ENCODE data around the gene NFIA. TPM values are rescaled to one million over a fixed set of nuclear protein-coding genes. Genes with fewer than 3 reads are reported as not detected.
A peak's percentile ranks its signal among the peaks of the same experiment; 100 is the strongest.
"Not testable (repeated sequence)": the region's sequence is repeated elsewhere in the genome, so short reads cannot be mapped to it uniquely, and the experiment has no call there.

The NFIA gene
- total RNA-seq, 1 donor from 2014 or later = 163 TPM

GRCh38 chr1:61124078-61124477 lies 41.7 kb downstream of the NFIA start:
- Mint-ChIP-seq H3K27me3 (ENCODE audit: low read depth) (no peaks in the 10 kb centered on the region), H3K4me3 (no peak overlapping the region), H3K36me3 (peaks cover 6% of the 10 kb centered on the region), H3K9me3 (no peaks in the 10 kb centered on the region), H3K4me1 (peaks cover 72% of the 10 kb centered on the region), H3K27ac (peak overlapping the region; percentile 92)
- TF ChIP-seq, protein P1, sequence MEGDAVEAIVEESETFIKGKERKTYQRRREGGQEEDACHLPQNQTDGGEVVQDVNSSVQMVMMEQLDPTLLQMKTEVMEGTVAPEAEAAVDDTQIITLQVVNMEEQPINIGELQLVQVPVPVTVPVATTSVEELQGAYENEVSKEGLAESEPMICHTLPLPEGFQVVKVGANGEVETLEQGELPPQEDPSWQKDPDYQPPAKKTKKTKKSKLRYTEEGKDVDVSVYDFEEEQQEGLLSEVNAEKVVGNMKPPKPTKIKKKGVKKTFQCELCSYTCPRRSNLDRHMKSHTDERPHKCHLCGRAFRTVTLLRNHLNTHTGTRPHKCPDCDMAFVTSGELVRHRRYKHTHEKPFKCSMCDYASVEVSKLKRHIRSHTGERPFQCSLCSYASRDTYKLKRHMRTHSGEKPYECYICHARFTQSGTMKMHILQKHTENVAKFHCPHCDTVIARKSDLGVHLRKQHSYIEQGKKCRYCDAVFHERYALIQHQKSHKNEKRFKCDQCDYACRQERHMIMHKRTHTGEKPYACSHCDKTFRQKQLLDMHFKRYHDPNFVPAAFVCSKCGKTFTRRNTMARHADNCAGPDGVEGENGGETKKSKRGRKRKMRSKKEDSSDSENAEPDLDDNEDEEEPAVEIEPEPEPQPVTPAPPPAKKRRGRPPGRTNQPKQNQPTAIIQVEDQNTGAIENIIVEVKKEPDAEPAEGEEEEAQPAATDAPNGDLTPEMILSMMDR (IDR thresholded peaks at IDR 0.05; ENCODE audit: unreplicated experiment) = no peak
- no peak for DNase-seq (ENCODE audit: low spot score in 2 of 2, unreplicated experiment in 2 of 2)

GRCh38 chr1:61124696-61125095 lies 42.3 kb downstream of the NFIA start:
- Mint-ChIP-seq H3K4me3 (no peak overlapping the region), H3K36me3 (peaks cover 6% of the 10 kb centered on the region), H3K4me1 (peaks cover 67% of the 10 kb centered on the region), H3K27ac (peak overlapping the region; percentile 92), H3K27me3 (ENCODE audit: low read depth) (no peaks in the 10 kb centered on the region), H3K9me3 (no peaks in the 10 kb centered on the region)
- no peak for DNase-seq (ENCODE audit: low spot score in 2 of 2, unreplicated experiment in 2 of 2)
- TF ChIP-seq, protein P1 (IDR thresholded peaks at IDR 0.05; ENCODE audit: unreplicated experiment) = no peak

GRCh38 chr1:61125263-61125662 lies 42.9 kb downstream of the NFIA start:
- TF ChIP-seq, protein P1 (IDR thresholded peaks at IDR 0.05; ENCODE audit: unreplicated experiment) = no peak
- peaks cover 67% of the 10 kb centered on the region for H3K4me1 Mint-ChIP-seq
- H3K27ac Mint-ChIP-seq = peak overlapping the region; percentile 94
- no peak overlapping the region for H3K4me3 Mint-ChIP-seq
- H3K27me3 Mint-ChIP-seq (ENCODE audit: low read depth) = no peaks in the 10 kb centered on the region
- no peaks in the 10 kb centered on the region for H3K9me3 Mint-ChIP-seq
- peaks cover 6% of the 10 kb centered on the region for H3K36me3 Mint-ChIP-seq
- no peak for DNase-seq (ENCODE audit: low spot score in 2 of 2, unreplicated experiment in 2 of 2)

DNA sequence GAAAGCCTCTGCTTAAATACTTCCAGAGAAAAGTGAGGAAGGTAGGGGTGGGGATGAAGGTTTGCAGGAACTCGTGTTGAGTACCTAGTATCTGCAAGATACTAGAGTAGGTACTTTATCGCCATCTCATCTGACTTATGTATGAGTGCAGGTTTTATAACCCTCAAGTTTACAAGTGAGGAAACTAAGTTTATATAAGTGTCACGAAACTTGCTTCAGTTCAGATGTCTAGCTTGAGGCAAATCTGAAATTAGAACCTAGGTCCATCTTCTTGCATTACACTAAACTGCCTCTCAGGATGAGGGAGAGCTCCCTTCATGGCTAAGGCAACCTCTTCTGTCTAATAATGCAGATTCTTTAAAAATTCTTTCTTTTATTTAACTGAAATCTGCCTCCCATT lies 43.5 kb downstream of the NFIA start:
- H3K27ac Mint-ChIP-seq = peak overlapping the region; percentile 94
- TF ChIP-seq, protein P1 (IDR thresholded peaks at IDR 0.05; ENCODE audit: unreplicated experiment) = no peak
- no peaks in the 10 kb centered on the region for H3K27me3 Mint-ChIP-seq (ENCODE audit: low read depth)
- peaks cover 6% of the 10 kb centered on the region for H3K36me3 Mint-ChIP-seq
- peaks cover 67% of the 10 kb centered on the region for H3K4me1 Mint-ChIP-seq
- no peak overlapping the region for H3K4me3 Mint-ChIP-seq
- no peak for DNase-seq (ENCODE audit: low spot score in 2 of 2, unreplicated experiment in 2 of 2)
- no peaks in the 10 kb centered on the region for H3K9me3 Mint-ChIP-seq

GRCh38 chr1:61126843-61127242 lies 44.5 kb downstream of the NFIA start:
- DNase-seq (ENCODE audit: low spot score in 2 of 2, unreplicated experiment in 2 of 2); H3K9me3 Mint-ChIP-seq; H3K27ac Mint-ChIP-seq; H3K27me3 Mint-ChIP-seq (ENCODE audit: low read depth); H3K4me3 Mint-ChIP-seq; H3K36me3 Mint-ChIP-seq: not testable (repeated sequence)
- peaks cover 67% of the 10 kb centered on the region for H3K4me1 Mint-ChIP-seq

- no peaks in the 10 kb centered on the region for H3K27me3 Mint-ChIP-seq (ENCODE audit: low read depth)
- no peaks in the 10 kb centered on the region for H3K9me3 Mint-ChIP-seq
- H3K4me3 Mint-ChIP-seq = no peak overlapping the region
- H3K27ac Mint-ChIP-seq = peak overlapping the region; percentile 39
- no peak for DNase-seq (ENCODE audit: low spot score in 2 of 2, unreplicated experiment in 2 of 2)
- TF ChIP-seq, protein P1 (IDR thresholded peaks at IDR 0.05; ENCODE audit: unreplicated experiment) = no peak
- H3K4me1 Mint-ChIP-seq = peaks cover 53% of the 10 kb centered on the region
- H3K36me3 Mint-ChIP-seq = peaks cover 6% of the 10 kb centered on the region
Observed at GRCh38 chr1:61130338-61131000, 48.1 kb downstream of the NFIA start.
